ENCODE data around the gene KCNQ1.

DNA sequence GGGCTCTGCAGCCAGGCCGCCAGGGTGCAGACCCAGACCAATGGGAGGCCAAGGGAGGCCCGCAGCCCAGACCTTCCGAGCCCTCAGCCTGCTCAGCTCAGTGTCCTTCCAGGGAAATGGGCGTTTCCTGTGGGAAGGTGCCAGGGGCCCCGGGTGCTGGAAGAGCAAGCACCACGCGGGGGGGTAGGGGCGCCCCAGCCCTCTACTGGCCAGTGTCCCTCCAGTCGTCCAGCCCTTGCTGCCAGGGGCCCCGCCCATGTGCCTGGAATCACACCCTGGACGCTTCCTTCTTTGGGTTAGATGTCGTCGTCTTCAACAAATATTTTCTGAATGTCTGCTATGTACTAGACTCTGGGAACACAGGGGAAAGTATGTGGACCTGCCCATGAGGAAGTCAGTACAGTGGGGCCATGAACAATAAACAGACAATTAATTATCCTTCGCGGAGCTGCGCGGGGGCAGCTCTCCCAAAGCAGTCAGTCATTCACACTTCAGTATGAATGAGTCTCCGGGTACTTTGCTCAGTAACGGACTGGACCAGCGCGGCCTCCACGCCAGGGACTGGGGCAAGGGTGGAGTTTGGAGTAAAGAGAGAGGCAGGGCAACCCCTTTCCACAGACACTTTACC lies 380.6 kb downstream of the KCNQ1 start:
- TF ChIP-seq, protein P1, sequence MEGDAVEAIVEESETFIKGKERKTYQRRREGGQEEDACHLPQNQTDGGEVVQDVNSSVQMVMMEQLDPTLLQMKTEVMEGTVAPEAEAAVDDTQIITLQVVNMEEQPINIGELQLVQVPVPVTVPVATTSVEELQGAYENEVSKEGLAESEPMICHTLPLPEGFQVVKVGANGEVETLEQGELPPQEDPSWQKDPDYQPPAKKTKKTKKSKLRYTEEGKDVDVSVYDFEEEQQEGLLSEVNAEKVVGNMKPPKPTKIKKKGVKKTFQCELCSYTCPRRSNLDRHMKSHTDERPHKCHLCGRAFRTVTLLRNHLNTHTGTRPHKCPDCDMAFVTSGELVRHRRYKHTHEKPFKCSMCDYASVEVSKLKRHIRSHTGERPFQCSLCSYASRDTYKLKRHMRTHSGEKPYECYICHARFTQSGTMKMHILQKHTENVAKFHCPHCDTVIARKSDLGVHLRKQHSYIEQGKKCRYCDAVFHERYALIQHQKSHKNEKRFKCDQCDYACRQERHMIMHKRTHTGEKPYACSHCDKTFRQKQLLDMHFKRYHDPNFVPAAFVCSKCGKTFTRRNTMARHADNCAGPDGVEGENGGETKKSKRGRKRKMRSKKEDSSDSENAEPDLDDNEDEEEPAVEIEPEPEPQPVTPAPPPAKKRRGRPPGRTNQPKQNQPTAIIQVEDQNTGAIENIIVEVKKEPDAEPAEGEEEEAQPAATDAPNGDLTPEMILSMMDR (IDR thresholded peaks at IDR 0.05) = no peak
- no peak for TF ChIP-seq ZNF416 (CRISPR knock-in tag; IDR thresholded peaks at IDR 0.05)
- no peak for TF ChIP-seq ZNF532 (CRISPR knock-in tag; IDR thresholded peaks at IDR 0.05; ENCODE audit: borderline replicate concordance)
- TF ChIP-seq, protein P2, sequence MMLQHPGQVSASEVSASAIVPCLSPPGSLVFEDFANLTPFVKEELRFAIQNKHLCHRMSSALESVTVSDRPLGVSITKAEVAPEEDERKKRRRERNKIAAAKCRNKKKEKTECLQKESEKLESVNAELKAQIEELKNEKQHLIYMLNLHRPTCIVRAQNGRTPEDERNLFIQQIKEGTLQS (CRISPR knock-in tag; conservative IDR thresholded peaks at IDR 0.05) = no peak
- no peak for TF ChIP-seq CREB1 (CRISPR knock-in tag; IDR thresholded peaks at IDR 0.05)
- TF ChIP-seq USF2 (CRISPR knock-in tag; IDR thresholded peaks at IDR 0.05) = no peak
- TF ChIP-seq HMGXB4 (CRISPR knock-in tag; IDR thresholded peaks at IDR 0.05) = no peak
- TF ChIP-seq JUN (CRISPR knock-in tag; IDR thresholded peaks at IDR 0.05) = no peak
- no peak for TF ChIP-seq TEAD4 (CRISPR knock-in tag; IDR thresholded peaks at IDR 0.05)

All from WTC11 (cell line).